ENCODE data around the gene DNAH6. TPM values are rescaled to one million over a fixed set of nuclear protein-coding genes. Genes with fewer than 3 reads are reported as not detected.

DNAH6 gene
- total RNA-seq, 1 experiment from 2014 or later: 0.32 TPM

GRCh38 chr2:84537251-84537650 lies 21.0 kb downstream of the DNAH6 start:
- H3K27ac Mint-ChIP-seq (ENCODE audit: unreplicated experiment): no peak overlapping the region
- Histone ChIP-seq H3K36me3 (ENCODE audit: control insufficient read depth, insufficient read depth, low read length) (no peaks in the 10 kb centered on the region), H3K27me3 (replicated peaks; ENCODE audit: control insufficient read depth, insufficient read depth, low read length) (no peaks in the 10 kb centered on the region), H3K4me3 (ENCODE audit: low read depth, low read length) (no peak overlapping the region), H3K9me3 (no peaks in the 10 kb centered on the region), H3K4me1 (no peaks in the 10 kb centered on the region)
- no TSS peak for BruUV-seq (replicated peaks)
- no peaks in the 10 kb centered on the region for H3K36me3 Mint-ChIP-seq (ENCODE audit: insufficient read depth, unreplicated experiment)
- no peak overlapping the region for H3K4me3 Mint-ChIP-seq (ENCODE audit: unreplicated experiment)
- no peaks in the 10 kb centered on the region for H3K4me1 Mint-ChIP-seq (ENCODE audit: low read depth, unreplicated experiment)
- CTCF ChIA-PET: no interaction called here
- no peak for DNase-seq
- no peak for TF ChIP-seq CTCF (IDR thresholded peaks at IDR 0.05; ENCODE audit: insufficient read depth in 1 of 2, low read depth in 1 of 2, low read length in 1 of 2, severe bottlenecking in 1 of 2, unreplicated experiment in 1 of 2)
- H3K27me3 Mint-ChIP-seq (ENCODE audit: insufficient read depth, unreplicated experiment): no peaks in the 10 kb centered on the region
- intact Hi-C loops (cut with micrococcal nuclease; ENCODE audit: unreplicated experiment): no loop called here
- no peaks in the 10 kb centered on the region for H3K9me3 Mint-ChIP-seq (ENCODE audit: unreplicated experiment)
- POLR2A ChIA-PET: no interaction called here

- no peaks in the 10 kb centered on the region for H3K36me3 Mint-ChIP-seq (ENCODE audit: insufficient read depth, unreplicated experiment)
- H3K27ac Mint-ChIP-seq (ENCODE audit: unreplicated experiment): no peak overlapping the region
- POLR2A ChIA-PET: no interaction called here
- intact Hi-C loops (cut with micrococcal nuclease; ENCODE audit: unreplicated experiment): no loop called here
- no peaks in the 10 kb centered on the region for H3K4me1 Mint-ChIP-seq (ENCODE audit: low read depth, unreplicated experiment)
- no peak for DNase-seq
- BruUV-seq (replicated peaks): no TSS peak
- Histone ChIP-seq H3K4me1 (no peaks in the 10 kb centered on the region), H3K27me3 (replicated peaks; ENCODE audit: control insufficient read depth, insufficient read depth, low read length) (no peaks in the 10 kb centered on the region), H3K36me3 (ENCODE audit: control insufficient read depth, insufficient read depth, low read length) (no peaks in the 10 kb centered on the region), H3K4me3 (ENCODE audit: low read depth, low read length) (no peak overlapping the region), H3K9me3 (no peaks in the 10 kb centered on the region)
- no peaks in the 10 kb centered on the region for H3K9me3 Mint-ChIP-seq (ENCODE audit: unreplicated experiment)
- no peak overlapping the region for H3K4me3 Mint-ChIP-seq (ENCODE audit: unreplicated experiment)
- TF ChIP-seq CTCF (IDR thresholded peaks at IDR 0.05; ENCODE audit: insufficient read depth in 1 of 2, low read depth in 1 of 2, low read length in 1 of 2, severe bottlenecking in 1 of 2, unreplicated experiment in 1 of 2): no peak
- CTCF ChIA-PET: no interaction called here
- no peaks in the 10 kb centered on the region for H3K27me3 Mint-ChIP-seq (ENCODE audit: insufficient read depth, unreplicated experiment)
Observed at GRCh38 chr2:84539729-84540128, 23.4 kb downstream of the DNAH6 start.

GRCh38 chr2:84545005-84545404 lies 28.7 kb downstream of the DNAH6 start:
- Mint-ChIP-seq H3K9me3 (ENCODE audit: unreplicated experiment) (no peaks in the 10 kb centered on the region), H3K27ac (ENCODE audit: unreplicated experiment) (no peak overlapping the region), H3K36me3 (ENCODE audit: insufficient read depth, unreplicated experiment) (no peaks in the 10 kb centered on the region), H3K4me3 (ENCODE audit: unreplicated experiment) (no peak overlapping the region), H3K4me1 (ENCODE audit: low read depth, unreplicated experiment) (no peaks in the 10 kb centered on the region), H3K27me3 (ENCODE audit: insufficient read depth, unreplicated experiment) (no peaks in the 10 kb centered on the region)
- no peak for TF ChIP-seq CTCF (IDR thresholded peaks at IDR 0.05; ENCODE audit: insufficient read depth in 1 of 2, low read depth in 1 of 2, low read length in 1 of 2, severe bottlenecking in 1 of 2, unreplicated experiment in 1 of 2)
- ChIA-PET CTCF (no interaction called here), POLR2A (no interaction called here)
- Histone ChIP-seq H3K4me3 (ENCODE audit: low read depth, low read length) (no peak overlapping the region), H3K36me3 (ENCODE audit: control insufficient read depth, insufficient read depth, low read length) (no peaks in the 10 kb centered on the region), H3K9me3 (no peaks in the 10 kb centered on the region), H3K4me1 (no peaks in the 10 kb centered on the region), H3K27me3 (replicated peaks; ENCODE audit: control insufficient read depth, insufficient read depth, low read length) (no peaks in the 10 kb centered on the region)
- no peak for DNase-seq
- BruUV-seq (replicated peaks): no TSS peak
- intact Hi-C loops (cut with micrococcal nuclease; ENCODE audit: unreplicated experiment): no loop called here

Measured in Caco-2 (cell line).